ENCODE data around the gene VWA5B1.

VWA5B1 gene

GRCh38 chr1:20350421-20350820 lies 59.7 kb downstream of the VWA5B1 start:
- DNase-seq: no peak

- DNase-seq: no peak
Measured at GRCh38 chr1:20351911-20352701, 61.4 kb downstream of the VWA5B1 start.

GRCh38 chr1:20353836-20354235 lies 63.2 kb downstream of the VWA5B1 start:
- no peak for DNase-seq

DNA sequence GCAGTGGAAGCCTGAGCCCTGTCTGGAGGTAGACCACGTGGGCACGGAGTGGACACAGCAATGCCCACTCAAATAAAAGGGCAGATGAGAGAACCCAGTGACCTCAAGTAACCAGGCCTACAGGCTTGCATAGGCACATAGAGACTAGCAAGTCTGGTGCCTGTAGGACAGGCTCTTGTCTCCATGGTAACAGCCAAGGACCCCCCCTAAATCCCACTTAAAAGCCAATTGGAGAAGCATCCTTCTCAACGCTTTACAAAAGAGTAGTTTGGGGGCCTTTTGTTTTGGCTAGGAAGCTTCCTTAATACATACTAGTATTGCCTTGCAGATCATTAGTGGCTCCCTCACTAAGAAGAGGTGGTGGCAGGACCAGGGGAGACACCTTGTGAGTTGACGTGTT lies 63.9 kb downstream of the VWA5B1 start:
- DNase-seq: no peak

- no peak for DNase-seq
Measured at GRCh38 chr1:20355101-20355827, 64.6 kb downstream of the VWA5B1 start.

- no peak for DNase-seq
Measured at GRCh38 chr1:20355828-20356735, 65.4 kb downstream of the VWA5B1 start.

- DNase-seq: no peak
Measured at GRCh38 chr1:20356850-20357459, 66.3 kb downstream of the VWA5B1 start.

DNA sequence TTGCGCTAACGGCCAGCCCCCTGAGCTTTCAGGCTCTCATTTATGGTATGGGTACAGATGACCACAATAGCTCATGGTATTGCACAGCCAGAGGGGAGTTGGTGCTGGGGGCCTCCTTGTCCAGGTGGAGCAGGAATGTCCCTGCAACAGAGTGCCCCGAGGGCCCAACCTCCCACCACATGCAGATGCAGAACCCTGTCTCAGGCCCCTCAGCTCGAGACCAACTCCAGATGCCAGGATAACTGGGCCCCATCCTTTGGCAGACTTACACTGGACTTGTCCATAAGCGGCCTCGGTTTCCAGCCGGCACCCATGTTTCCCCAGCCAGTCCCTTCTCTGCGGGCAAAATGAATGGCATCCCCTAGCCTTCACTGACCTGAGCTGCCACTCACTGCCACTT lies 67.1 kb downstream of the VWA5B1 start:
- no peak for DNase-seq

GRCh38 chr1:20358761-20359263 lies 68.1 kb downstream of the VWA5B1 start:
- peak; percentile 19 for DNase-seq

- DNase-seq: no peak
Measured at GRCh38 chr1:20359451-20360330, 69.0 kb downstream of the VWA5B1 start.

DNA sequence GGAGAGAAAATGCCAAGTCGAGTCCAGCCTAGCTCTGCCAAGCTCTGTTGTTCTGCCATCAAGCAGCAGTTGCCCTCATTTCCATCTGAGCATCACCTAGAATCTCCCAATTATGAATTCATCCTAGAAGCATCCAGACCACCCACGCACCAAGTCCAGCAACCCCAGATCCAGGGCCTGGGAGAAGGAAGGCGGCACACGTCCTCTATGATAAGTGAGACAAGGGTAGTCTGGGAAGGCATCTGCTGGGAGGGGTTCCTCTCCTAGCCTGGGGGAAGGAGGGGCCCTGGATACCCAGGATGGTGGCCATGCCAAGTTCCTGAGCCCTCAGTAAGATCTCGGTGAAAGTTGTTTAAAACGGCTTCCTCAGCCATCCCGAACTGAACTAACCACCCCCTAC lies 70.7 kb downstream of the VWA5B1 start:
- DNase-seq: no peak

- DNase-seq: no peak
Measured at GRCh38 chr1:20361805-20362381, 71.2 kb downstream of the VWA5B1 start.

DNA sequence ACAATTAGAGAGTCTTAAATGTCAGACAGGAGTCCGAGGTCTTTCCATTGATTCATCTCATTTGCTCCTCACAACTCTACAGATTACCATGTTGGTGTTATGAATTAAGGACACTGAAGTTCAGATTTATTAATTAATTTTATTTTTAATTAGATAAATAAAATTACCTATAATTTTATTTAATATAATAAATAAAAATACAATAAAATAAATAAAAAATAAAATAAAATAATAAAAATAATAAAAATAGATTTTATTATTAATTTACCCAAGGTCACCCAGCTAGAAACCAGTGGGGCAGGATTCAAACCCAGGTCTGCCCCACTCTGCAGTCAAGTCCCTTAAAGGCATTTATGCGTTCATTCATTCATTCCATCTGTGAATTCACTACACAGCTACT lies 72.2 kb downstream of the VWA5B1 start:
- DNase-seq: no peak

DNA sequence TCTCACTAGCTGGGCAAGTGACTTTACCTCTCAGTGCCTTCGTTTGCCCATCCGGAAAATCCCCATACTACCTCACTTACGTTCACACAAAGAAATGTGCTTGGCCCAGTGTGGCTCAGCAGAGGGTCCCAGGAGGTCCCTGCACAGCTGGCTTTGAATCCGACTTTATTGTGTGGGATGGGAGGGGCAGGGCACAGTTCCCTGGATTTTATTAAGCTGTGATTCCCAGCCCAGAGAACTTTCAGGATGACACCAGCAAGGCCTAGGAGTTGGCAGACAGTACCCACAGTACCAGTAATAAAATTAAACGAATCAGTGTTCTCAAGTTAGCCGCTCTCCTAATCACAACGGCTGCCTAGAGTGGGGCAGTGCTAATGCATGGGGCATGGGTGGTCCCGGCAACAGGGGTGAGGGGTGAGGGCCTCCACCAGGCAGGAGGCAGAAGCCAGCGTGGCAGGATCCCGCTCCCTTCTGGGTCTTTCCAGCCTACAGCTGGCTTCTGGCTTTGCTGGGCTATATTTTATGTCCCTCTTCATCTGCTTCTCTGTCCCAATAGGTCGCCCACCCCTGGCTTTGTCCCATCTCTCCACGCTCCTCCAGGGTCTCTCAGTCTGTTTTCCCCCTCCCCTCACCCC lies 74.9 kb downstream of the VWA5B1 start:
- DNase-seq: no peak

DNA sequence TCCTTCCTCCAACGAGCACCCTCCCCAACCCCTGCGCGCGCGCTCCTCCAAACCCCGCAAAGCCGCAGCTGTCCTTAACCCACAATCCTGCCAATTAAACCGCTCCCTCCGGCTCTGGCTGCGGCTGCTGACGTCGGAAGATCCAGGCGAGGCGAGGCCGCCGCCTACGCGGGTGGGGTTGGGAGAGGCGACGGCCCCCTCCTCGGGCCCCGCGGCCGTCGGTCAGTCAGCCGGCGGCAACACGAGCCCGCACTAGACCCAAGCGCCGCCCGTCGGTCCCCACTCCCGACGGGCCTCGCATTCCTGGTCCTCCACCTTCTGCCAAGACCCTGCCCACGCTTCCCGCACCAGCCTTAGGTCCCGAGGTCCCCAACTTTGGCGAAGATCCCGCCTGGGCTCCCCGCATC lies 75.4 kb downstream of the VWA5B1 start:
- no peak for DNase-seq

- no peak for DNase-seq
Measured at GRCh38 chr1:20366463-20367115, 75.9 kb downstream of the VWA5B1 start.

- DNase-seq: no peak
Measured at GRCh38 chr1:20367116-20367585, 76.5 kb downstream of the VWA5B1 start.

DNA sequence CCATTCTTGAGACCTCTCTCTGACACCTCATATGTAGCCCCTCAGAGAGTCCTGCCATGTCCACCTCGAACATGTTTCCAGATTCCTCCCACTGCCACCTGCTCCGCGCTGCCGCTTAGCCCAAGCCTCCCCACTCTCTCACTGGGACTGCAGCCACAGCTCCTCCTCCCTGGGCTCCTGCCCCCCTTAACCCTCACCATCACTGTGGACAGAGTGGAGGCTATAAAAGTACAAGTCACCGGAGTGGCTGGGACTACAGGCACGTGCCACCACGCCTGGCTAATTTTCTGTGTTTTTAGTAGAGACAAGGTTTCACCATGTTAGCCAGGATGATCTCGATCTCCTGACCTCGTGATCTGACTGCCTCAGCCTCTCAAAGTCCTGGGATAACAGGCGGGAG lies 77.0 kb downstream of the VWA5B1 start:
- DNase-seq: no peak

- no peak for DNase-seq
Measured at GRCh38 chr1:20368866-20369470, 78.3 kb downstream of the VWA5B1 start.

DNA sequence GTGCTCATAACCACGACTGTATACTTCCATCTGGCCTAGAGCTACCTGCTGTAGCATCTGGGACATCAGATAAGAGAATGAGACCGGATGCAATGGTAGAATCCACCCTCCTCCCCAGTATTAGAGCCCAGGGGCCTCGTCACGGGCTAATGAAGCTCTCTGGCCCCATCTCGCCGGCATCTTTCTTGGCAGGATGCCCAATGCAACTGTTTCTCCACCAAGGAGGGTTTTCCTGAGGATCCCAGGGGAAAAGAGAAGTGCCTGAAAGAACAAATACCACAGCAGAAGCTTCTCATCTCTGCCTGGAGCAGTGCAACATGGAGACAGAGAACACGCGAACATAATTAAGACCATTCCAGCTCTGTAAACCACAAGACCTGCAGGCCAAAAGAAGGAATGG lies 80.0 kb downstream of the VWA5B1 start:
- no peak for DNase-seq

All from NCI-H2029 treated with DMSO at 0.1 percent for 48 hours (cell line).